ENCODE data around the gene VSIG1. TPM values are rescaled to one million over a fixed set of nuclear protein-coding genes. Genes with fewer than 3 reads are reported as not detected.

Gene VSIG1
- total and polyA plus RNA-seq, 9 donors, result 0.05 to 0.78 (median 0.10) TPM; not detected in 1

- H3K4me3 ChIP-seq (ENCODE audit: low read length), result no peak overlapping the region
- WGBS (ENCODE audit: insufficient coverage), result no CpG with 5 or more reads among the region's 1 CpG
Measured at GRCh38 chrX:108059801-108060200, 14.9 kb downstream of the VSIG1 start.

GRCh38 chrX:108064001-108064400 is 19.1 kb downstream of the VSIG1 start:
- H3K4me3 ChIP-seq (ENCODE audit: low read length), result no peak overlapping the region
- no peak overlapping the region for H3K27ac ChIP-seq (ENCODE audit: low read length)
- peaks cover 43% of the 10 kb centered on the region for H3K27me3 ChIP-seq (ENCODE audit: control insufficient read depth, insufficient read depth, low read length)
- no peaks in the 10 kb centered on the region for H3K36me3 ChIP-seq (ENCODE audit: control insufficient read depth, insufficient read depth, low read length)
- no peaks in the 10 kb centered on the region for H3K4me1 ChIP-seq (ENCODE audit: control insufficient read depth, insufficient read depth, low read length)
- H3K9me3 ChIP-seq (replicated peaks; ENCODE audit: control insufficient read depth, low read depth, low read length), result no peaks in the 10 kb centered on the region
- WGBS (ENCODE audit: insufficient coverage), result no CpG with 5 or more reads among the region's 1 CpG
- no peak for DNase-seq

More at GRCh38 chrX:108059801-108060200, 14.9 kb downstream of the VSIG1 start:
- H3K27me3 ChIP-seq (ENCODE audit: control insufficient read depth, insufficient read depth, low read length), result peaks cover 33% of the 10 kb centered on the region
- H3K4me1 ChIP-seq (ENCODE audit: control insufficient read depth, insufficient read depth, low read length), result no peaks in the 10 kb centered on the region
- no peak for DNase-seq
- no peaks in the 10 kb centered on the region for H3K36me3 ChIP-seq (ENCODE audit: control insufficient read depth, insufficient read depth, low read length)
- no peaks in the 10 kb centered on the region for H3K9me3 ChIP-seq (replicated peaks; ENCODE audit: control insufficient read depth, low read depth, low read length)
- H3K27ac ChIP-seq (ENCODE audit: low read length), result no peak overlapping the region

DNA sequence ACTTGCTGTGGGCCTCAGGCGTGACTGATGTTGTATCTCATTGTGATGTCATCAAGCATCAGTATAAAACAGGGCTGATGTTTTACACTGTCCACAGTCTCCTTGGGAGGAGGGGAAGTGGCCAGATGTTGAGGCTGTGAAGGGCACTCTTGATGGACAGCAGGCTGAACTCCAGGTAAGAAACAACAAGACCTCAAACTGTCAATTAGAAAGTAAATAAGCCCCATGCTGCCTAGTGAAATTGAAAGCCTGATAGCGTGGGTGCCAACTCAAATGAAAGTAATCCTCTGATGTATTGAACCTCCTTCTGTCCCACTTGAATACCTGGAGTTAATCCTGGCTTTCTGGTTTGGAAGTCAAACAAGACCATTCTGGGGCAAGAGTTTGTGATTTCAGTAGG is 19.7 kb downstream of the VSIG1 start:
- Histone ChIP-seq H3K4me3 (ENCODE audit: low read length) (no peak overlapping the region), H3K27ac (ENCODE audit: low read length) (no peak overlapping the region), H3K36me3 (ENCODE audit: control insufficient read depth, insufficient read depth, low read length) (no peaks in the 10 kb centered on the region), H3K4me1 (ENCODE audit: control insufficient read depth, insufficient read depth, low read length) (no peaks in the 10 kb centered on the region), H3K27me3 (ENCODE audit: control insufficient read depth, insufficient read depth, low read length) (peaks cover 41% of the 10 kb centered on the region), H3K9me3 (replicated peaks; ENCODE audit: control insufficient read depth, low read depth, low read length) (no peaks in the 10 kb centered on the region)
- no peak for DNase-seq
- WGBS (ENCODE audit: insufficient coverage), result no CpG with 5 or more reads among the region's 2 CpGs

DNA sequence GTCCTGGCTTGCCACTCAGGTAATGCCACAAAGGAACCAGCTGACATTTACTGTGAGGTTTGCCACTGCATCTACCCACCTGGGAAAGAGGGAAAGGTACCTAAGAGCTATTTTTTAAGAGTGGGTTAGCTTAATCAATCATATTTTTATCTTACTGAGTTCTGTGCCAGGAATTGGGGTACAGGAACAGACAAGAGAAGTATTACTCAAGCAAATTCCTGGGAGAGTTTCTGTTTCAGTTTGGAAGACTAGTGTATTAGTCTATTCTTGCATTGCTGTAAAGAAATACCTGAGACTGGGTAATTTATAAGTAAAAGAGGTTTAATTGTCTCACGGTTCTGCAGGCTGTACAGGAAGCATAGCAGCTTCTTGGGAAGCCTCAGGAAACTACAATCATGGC is 23.3 kb downstream of the VSIG1 start:
- H3K36me3 ChIP-seq (ENCODE audit: control insufficient read depth, insufficient read depth, low read length), result no peaks in the 10 kb centered on the region
- peaks cover 34% of the 10 kb centered on the region for H3K27me3 ChIP-seq (ENCODE audit: control insufficient read depth, insufficient read depth, low read length)
- no peaks in the 10 kb centered on the region for H3K9me3 ChIP-seq (replicated peaks; ENCODE audit: control insufficient read depth, low read depth, low read length)
- DNase-seq, result no peak
- 50% methylated on average over 1 of the region's 1 CpG for WGBS (ENCODE audit: insufficient coverage)
- no peak overlapping the region for H3K4me3 ChIP-seq (ENCODE audit: low read length)
- H3K27ac ChIP-seq (ENCODE audit: low read length), result no peak overlapping the region
- no peaks in the 10 kb centered on the region for H3K4me1 ChIP-seq (ENCODE audit: control insufficient read depth, insufficient read depth, low read length)

DNA sequence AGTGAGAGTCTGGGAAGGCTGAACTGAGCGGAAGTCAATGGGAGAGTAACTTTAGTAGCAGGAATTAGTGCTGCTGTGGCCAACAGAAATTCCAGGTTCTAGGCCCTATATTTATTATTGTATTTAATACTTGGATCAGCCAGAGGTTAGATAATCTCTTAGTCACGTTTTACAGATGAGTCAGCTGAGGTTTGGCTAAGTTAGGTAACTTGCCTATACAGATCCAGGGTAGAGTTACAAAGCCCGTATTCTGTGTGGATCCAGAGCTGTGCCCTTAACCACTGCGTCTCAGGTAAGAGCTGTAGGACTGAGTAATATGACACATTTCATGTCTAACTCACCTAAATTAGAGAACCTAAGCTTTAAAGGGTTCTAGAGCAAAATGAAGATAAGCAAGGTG is 26.0 kb downstream of the VSIG1 start:
- Histone ChIP-seq H3K27ac (ENCODE audit: low read length) (no peak overlapping the region), H3K9me3 (replicated peaks; ENCODE audit: control insufficient read depth, low read depth, low read length) (no peaks in the 10 kb centered on the region), H3K4me3 (ENCODE audit: low read length) (no peak overlapping the region), H3K27me3 (ENCODE audit: control insufficient read depth, insufficient read depth, low read length) (peaks cover 28% of the 10 kb centered on the region), H3K36me3 (ENCODE audit: control insufficient read depth, insufficient read depth, low read length) (no peaks in the 10 kb centered on the region), H3K4me1 (ENCODE audit: control insufficient read depth, insufficient read depth, low read length) (no peaks in the 10 kb centered on the region)
- WGBS (ENCODE audit: insufficient coverage), result 40% methylated on average over 1 of the region's 4 CpGs
- no peak for DNase-seq

- H3K27ac ChIP-seq (ENCODE audit: low read length), result no peak overlapping the region
- peaks cover 24% of the 10 kb centered on the region for H3K27me3 ChIP-seq (ENCODE audit: control insufficient read depth, insufficient read depth, low read length)
- H3K36me3 ChIP-seq (ENCODE audit: control insufficient read depth, insufficient read depth, low read length), result no peaks in the 10 kb centered on the region
- no peaks in the 10 kb centered on the region for H3K4me1 ChIP-seq (ENCODE audit: control insufficient read depth, insufficient read depth, low read length)
- H3K4me3 ChIP-seq (ENCODE audit: low read length), result no peak overlapping the region
- DNase-seq, result no peak
- H3K9me3 ChIP-seq (replicated peaks; ENCODE audit: control insufficient read depth, low read depth, low read length), result no peaks in the 10 kb centered on the region
- WGBS (ENCODE audit: insufficient coverage), result no CpG with 5 or more reads among the region's 1 CpG
Measured at GRCh38 chrX:108071578-108071977, 26.7 kb downstream of the VSIG1 start.

- Histone ChIP-seq H3K36me3 (ENCODE audit: control insufficient read depth, insufficient read depth, low read length) (no peaks in the 10 kb centered on the region), H3K27ac (ENCODE audit: low read length) (no peak overlapping the region), H3K4me3 (ENCODE audit: low read length) (no peak overlapping the region), H3K4me1 (ENCODE audit: control insufficient read depth, insufficient read depth, low read length) (no peaks in the 10 kb centered on the region), H3K9me3 (replicated peaks; ENCODE audit: control insufficient read depth, low read depth, low read length) (no peaks in the 10 kb centered on the region), H3K27me3 (ENCODE audit: control insufficient read depth, insufficient read depth, low read length) (peaks cover 22% of the 10 kb centered on the region)
- 100% methylated on average over 1 of the region's 5 CpGs for WGBS (ENCODE audit: insufficient coverage)
- DNase-seq, result no peak
Measured at GRCh38 chrX:108072746-108073145, 27.9 kb downstream of the VSIG1 start.

GRCh38 chrX:108081110-108081509 is 36.2 kb downstream of the VSIG1 start:
- Histone ChIP-seq H3K9me3 (replicated peaks; ENCODE audit: control insufficient read depth, low read depth, low read length) (no peaks in the 10 kb centered on the region), H3K4me3 (ENCODE audit: low read length) (no peak overlapping the region), H3K27me3 (ENCODE audit: control insufficient read depth, insufficient read depth, low read length) (peaks cover 5% of the 10 kb centered on the region), H3K36me3 (ENCODE audit: control insufficient read depth, insufficient read depth, low read length) (no peaks in the 10 kb centered on the region), H3K4me1 (ENCODE audit: control insufficient read depth, insufficient read depth, low read length) (no peaks in the 10 kb centered on the region), H3K27ac (ENCODE audit: low read length) (no peak overlapping the region)
- DNase-seq, result no peak
- WGBS (ENCODE audit: insufficient coverage), result no CpG with 5 or more reads among the region's 2 CpGs

DNA sequence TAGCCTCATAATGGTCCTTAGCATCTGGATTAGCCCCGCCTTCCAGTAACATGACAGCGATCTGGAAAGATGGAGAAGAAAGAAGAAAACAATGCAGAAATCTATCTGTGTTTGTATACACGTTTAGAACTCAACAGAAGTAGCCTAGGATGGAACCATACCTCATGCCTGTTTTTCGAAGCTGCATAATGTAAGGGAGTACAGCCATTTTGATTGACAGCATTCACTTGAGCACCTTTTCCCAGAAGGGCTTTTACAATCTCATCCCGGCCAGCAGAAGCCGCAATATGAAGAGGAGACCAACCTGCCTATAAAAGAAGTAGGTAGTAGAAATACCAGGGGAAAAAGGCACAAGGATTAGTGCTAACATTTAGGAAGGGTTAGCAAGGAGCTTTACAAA is 42.9 kb downstream of the VSIG1 start:
- WGBS (ENCODE audit: insufficient coverage), result 84% methylated on average over 3 of the region's 6 CpGs
- no peaks in the 10 kb centered on the region for H3K4me1 ChIP-seq (ENCODE audit: control insufficient read depth, insufficient read depth, low read length)
- H3K4me3 ChIP-seq (ENCODE audit: low read length), result no peak overlapping the region
- no peak overlapping the region for H3K27ac ChIP-seq (ENCODE audit: low read length)
- peaks cover 9% of the 10 kb centered on the region for H3K36me3 ChIP-seq (ENCODE audit: control insufficient read depth, insufficient read depth, low read length)
- DNase-seq, result no peak
- H3K27me3 ChIP-seq (ENCODE audit: control insufficient read depth, insufficient read depth, low read length), result peaks cover 11% of the 10 kb centered on the region
- no peaks in the 10 kb centered on the region for H3K9me3 ChIP-seq (replicated peaks; ENCODE audit: control insufficient read depth, low read depth, low read length)

DNA sequence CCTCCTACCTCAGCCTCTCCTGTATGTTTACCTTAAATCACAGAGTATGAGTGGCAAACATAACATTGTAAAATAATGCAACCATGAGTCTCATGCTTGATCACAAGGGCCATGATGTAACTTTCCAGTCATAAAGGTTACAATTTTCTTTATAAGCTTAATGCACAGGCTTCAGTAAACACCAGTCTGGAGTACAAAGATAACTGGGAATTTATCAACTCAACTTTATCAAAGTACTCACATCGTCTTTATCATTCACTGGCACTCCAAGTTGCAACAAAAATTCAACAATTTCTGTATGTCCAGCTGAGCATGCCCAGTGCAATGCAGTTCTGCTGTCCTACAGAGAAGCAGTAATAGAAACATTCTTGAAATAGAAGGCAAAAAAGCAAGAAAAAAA is 43.6 kb downstream of the VSIG1 start:
- no CpG with 5 or more reads among the region's 1 CpG for WGBS (ENCODE audit: insufficient coverage)
- Histone ChIP-seq H3K27me3 (ENCODE audit: control insufficient read depth, insufficient read depth, low read length) (peaks cover 11% of the 10 kb centered on the region), H3K4me3 (ENCODE audit: low read length) (no peak overlapping the region), H3K36me3 (ENCODE audit: control insufficient read depth, insufficient read depth, low read length) (peaks cover 9% of the 10 kb centered on the region), H3K9me3 (replicated peaks; ENCODE audit: control insufficient read depth, low read depth, low read length) (no peaks in the 10 kb centered on the region), H3K27ac (ENCODE audit: low read length) (no peak overlapping the region), H3K4me1 (ENCODE audit: control insufficient read depth, insufficient read depth, low read length) (no peaks in the 10 kb centered on the region)
- no peak for DNase-seq

Data from muscle of leg (tissue), 11 donors.